ENCODE measurements around the gene SLCO4A1. TPM values are rescaled to one million over a fixed set of nuclear protein-coding genes. Genes with fewer than 3 reads are reported as not detected.

Gene SLCO4A1, protein sequence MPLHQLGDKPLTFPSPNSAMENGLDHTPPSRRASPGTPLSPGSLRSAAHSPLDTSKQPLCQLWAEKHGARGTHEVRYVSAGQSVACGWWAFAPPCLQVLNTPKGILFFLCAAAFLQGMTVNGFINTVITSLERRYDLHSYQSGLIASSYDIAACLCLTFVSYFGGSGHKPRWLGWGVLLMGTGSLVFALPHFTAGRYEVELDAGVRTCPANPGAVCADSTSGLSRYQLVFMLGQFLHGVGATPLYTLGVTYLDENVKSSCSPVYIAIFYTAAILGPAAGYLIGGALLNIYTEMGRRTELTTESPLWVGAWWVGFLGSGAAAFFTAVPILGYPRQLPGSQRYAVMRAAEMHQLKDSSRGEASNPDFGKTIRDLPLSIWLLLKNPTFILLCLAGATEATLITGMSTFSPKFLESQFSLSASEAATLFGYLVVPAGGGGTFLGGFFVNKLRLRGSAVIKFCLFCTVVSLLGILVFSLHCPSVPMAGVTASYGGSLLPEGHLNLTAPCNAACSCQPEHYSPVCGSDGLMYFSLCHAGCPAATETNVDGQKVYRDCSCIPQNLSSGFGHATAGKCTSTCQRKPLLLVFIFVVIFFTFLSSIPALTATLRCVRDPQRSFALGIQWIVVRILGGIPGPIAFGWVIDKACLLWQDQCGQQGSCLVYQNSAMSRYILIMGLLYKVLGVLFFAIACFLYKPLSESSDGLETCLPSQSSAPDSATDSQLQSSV
- total RNA-seq (79.2 and 79.5 TPM in 2 replicates), polyA plus RNA-seq (2.1 and 4.6 TPM in 2 replicates), polyA minus RNA-seq (3.4 and 12.0 TPM in 2 replicates)
- 1.4 TPM for total RNA-seq (2013)

GRCh38 chr20:62642051-62642665, at the start of gene SLCO4A1:
Gene SLCO4A1 (plus strand): TSS chr20:62642503. CDS start chr20:62656455, 13,952 bp downstream.
- TF ChIP-seq, protein P1, sequence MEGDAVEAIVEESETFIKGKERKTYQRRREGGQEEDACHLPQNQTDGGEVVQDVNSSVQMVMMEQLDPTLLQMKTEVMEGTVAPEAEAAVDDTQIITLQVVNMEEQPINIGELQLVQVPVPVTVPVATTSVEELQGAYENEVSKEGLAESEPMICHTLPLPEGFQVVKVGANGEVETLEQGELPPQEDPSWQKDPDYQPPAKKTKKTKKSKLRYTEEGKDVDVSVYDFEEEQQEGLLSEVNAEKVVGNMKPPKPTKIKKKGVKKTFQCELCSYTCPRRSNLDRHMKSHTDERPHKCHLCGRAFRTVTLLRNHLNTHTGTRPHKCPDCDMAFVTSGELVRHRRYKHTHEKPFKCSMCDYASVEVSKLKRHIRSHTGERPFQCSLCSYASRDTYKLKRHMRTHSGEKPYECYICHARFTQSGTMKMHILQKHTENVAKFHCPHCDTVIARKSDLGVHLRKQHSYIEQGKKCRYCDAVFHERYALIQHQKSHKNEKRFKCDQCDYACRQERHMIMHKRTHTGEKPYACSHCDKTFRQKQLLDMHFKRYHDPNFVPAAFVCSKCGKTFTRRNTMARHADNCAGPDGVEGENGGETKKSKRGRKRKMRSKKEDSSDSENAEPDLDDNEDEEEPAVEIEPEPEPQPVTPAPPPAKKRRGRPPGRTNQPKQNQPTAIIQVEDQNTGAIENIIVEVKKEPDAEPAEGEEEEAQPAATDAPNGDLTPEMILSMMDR (IDR thresholded peaks at IDR 0.05), result no peak
- TF ChIP-seq EZH2 (IDR thresholded peaks at IDR 0.05; ENCODE audit: borderline replicate concordance, insufficient read depth, low read depth, low read length, poor library complexity, severe bottlenecking), result no peak
- Histone ChIP-seq H3K4me2 (replicated peaks; ENCODE audit: low read depth, low read length, poor library complexity, severe bottlenecking) (peak within 1 kb of the TSS; percentile 100), H3K4me1 (ENCODE audit: control insufficient read depth in 2 of 2, insufficient read depth in 2 of 2, low read length in 2 of 2) (peaks cover 43 to 53% of the 10 kb centered on the region in 2 donors), H3K36me3 (replicated peaks in 1 of 2; ENCODE audit: control extremely low read depth in 1 of 2, control insufficient read depth in 1 of 2, extremely low read depth in 1 of 2, insufficient read depth in 2 of 2, low read length in 1 of 2) (no peaks in the 10 kb centered on the region), H3K4me3 (ENCODE audit: control extremely low read depth in 1 of 5, extremely low read depth in 1 of 5, insufficient read depth in 1 of 5, low read depth in 2 of 5, low read length in 4 of 5) (peak within 1 kb of the TSS; percentile 9 to 77 (median 65)), H3K9ac (ENCODE audit: low read length) (peak within 1 kb of the TSS; percentile 72), H4K20me1 (ENCODE audit: control insufficient read depth, insufficient read depth, low read length, poor library complexity, severe bottlenecking) (peaks cover 26% of the 10 kb centered on the region), H3K9me3 (ENCODE audit: control extremely low read depth in 1 of 3, control insufficient read depth in 2 of 3, insufficient read depth in 1 of 3, low read length in 2 of 3) (no peaks in the 10 kb centered on the region), H3K79me2 (ENCODE audit: control insufficient read depth, insufficient read depth, low read length) (peaks cover 47% of the 10 kb centered on the region), H3K27me3 (replicated peaks in 1 of 4; ENCODE audit: control extremely low read depth in 1 of 4, control insufficient read depth in 3 of 4, insufficient read depth in 4 of 4, low read length in 3 of 4) (peaks cover 0 to 3% (median 0%) of the 10 kb centered on the region in 4 experiments), H2AFZ (ENCODE audit: insufficient read depth, low read depth, low read length, poor library complexity, severe bottlenecking) (peak within 1 kb of the TSS; percentile 81), H3K27ac (ENCODE audit: low read length in 2 of 2) (no peak within 1 kb of the TSS)
- Mint-ChIP-seq H3K4me3 (peak within 1 kb of the TSS; percentile 89), H3K9me3 (ENCODE audit: insufficient read depth) (no peaks in the 10 kb centered on the region), H3K4me1 (peaks cover 43% of the 10 kb centered on the region), H3K27ac (peak within 1 kb of the TSS; percentile 88), H3K27me3 (no peaks in the 10 kb centered on the region)
- DNase-seq, result peak; percentile 90
- intact Hi-C loops (cut with micrococcal nuclease), result loop anchor here (1.0 to 10.0 kb wide), 4 partner anchors 9 to 337 kb away; partner anchors contain the start of gene ADRM1
- peak; percentile 89 for ATAC-seq (ENCODE audit: low read depth)
- ChIA-PET CTCF (interaction anchor here (0.6 to 6.3 kb wide), 13 partner anchors 9 to 166 kb away, joined by 3 to 58 read pairs (median 4); no protein-coding TSS in a partner anchor), POLR2A (interaction anchor here (1.3 to 3.0 kb wide), 6 partner anchors 9 to 152 kb away, joined by 3 to 41 read pairs (median 18); no protein-coding TSS in a partner anchor)
- under 1% methylated on average over 82 of the region's 82 CpGs for WGBS (ENCODE audit: insufficient coverage)

All from B cell (primary cell).